Transverse colon (tissue), 4 donors: ENCODE results near the gene RGS11.

Experiments used
- CTCF ChIP-seq, 5 experiments: fragments of 200-600 bp in 3 of 5; fragments of 450-650 bp in 2 of 5; sonication (generic) in 3 of 5; IDR thresholded peaks; 1 replicate in 2 of 5; 2 replicates in 3 of 5; pipeline ENCODE4 v1.5.1; 2016 to 2017; ENCODE audit warnings: antibody characterized with exemption in 5 of 5, inconsistent platforms in 3 of 5, mild to moderate bottlenecking in 2 of 5, moderate library complexity in 1 of 5
- EP300 ChIP-seq: sonication (generic); formaldehyde crosslinking; IDR thresholded peaks from one replicate; pipeline ENCODE4 v1.6.1; 2017; ENCODE audit warnings: antibody characterized with exemption, low read depth
- POLR2A ChIP-seq: fragments of 450-650 bp; IDR thresholded peaks from one replicate; pipeline ENCODE4 v1.6.1; 2016; ENCODE audit warnings: antibody characterized with exemption, mild to moderate bottlenecking, moderate library complexity
- POLR2AphosphoS5 ChIP-seq, 3 donors: sonication (generic); formaldehyde crosslinking; IDR thresholded peaks; one replicate each; pipeline ENCODE4 v1.6.1; 2016; ENCODE audit warnings: antibody characterized with exemption in 3 of 3

- TF ChIP-seq CTCF (IDR thresholded peaks at IDR 0.05) (no peak), POLR2A (no peak), POLR2AphosphoS5 (IDR thresholded peaks at IDR 0.05) (no peak), EP300 (no peak)
These were observed 25.5 kb upstream of the RGS11 start for GRCh38 chr16:301235-301634.
